ENCODE data around the gene NFU1. TPM values are rescaled to one million over a fixed set of nuclear protein-coding genes. Genes with fewer than 3 reads are reported as not detected.

The NFU1 gene
- total and polyA plus RNA-seq, 9 of the 15 experiments (the other 6 are each of a cell fraction or from before 2014, with no cell fraction given): 33.3 to 61.8 (median 53.7) TPM

- TF ChIP-seq ZBTB9 (CRISPR knock-in tag; IDR thresholded peaks at IDR 0.05): peak; percentile 98
- TF ChIP-seq ZNF717 (CRISPR knock-in tag; IDR thresholded peaks at IDR 0.05): no peak
- TF ChIP-seq HDAC6 (IDR thresholded peaks at IDR 0.05; ENCODE audit: low read depth, low read length): no peak
- 0 out of 2 replicates have a peak, but pooled peaks have one; percentile 52 for TF ChIP-seq LARP7 (IDR thresholded peaks at IDR 0.05)
- TF ChIP-seq MLLT1 (IDR thresholded peaks at IDR 0.05): peak; percentile 71 to 84; a peak in 3 of 4 replicates
- TF ChIP-seq MEIS2 (IDR thresholded peaks at IDR 0.05; ENCODE audit: partially characterized antibody): peak; percentile 90
- 0 out of 2 replicates have a peak, but pooled peaks have one; percentile 36 for TF ChIP-seq ZBTB2 (IDR thresholded peaks at IDR 0.05)
- no peak for TF ChIP-seq DDX20 (tag; IDR thresholded peaks at IDR 0.05; ENCODE audit: low read depth)
- peak; percentile 97 for TF ChIP-seq CXXC5 (CRISPR knock-in tag; IDR thresholded peaks at IDR 0.05)
- peak; percentile 84; the same call in 1 of the 2 replicates for TF ChIP-seq POLR2AphosphoS5 (IDR thresholded peaks at IDR 0.05; ENCODE audit: control insufficient read depth, insufficient read depth, low read depth, low read length)
- TF ChIP-seq ZNF217 (CRISPR knock-in tag; IDR thresholded peaks at IDR 0.05): no peak
- TF ChIP-seq IFI16 (CRISPR knock-in tag; IDR thresholded peaks at IDR 0.05): no peak
- 0 out of 6 replicates have a peak, but pooled peaks of 1 of the 3 experiments have one; percentile 16 for TF ChIP-seq ZBTB11 (CRISPR knock-in tag; IDR thresholded peaks at IDR 0.05)
Measured at GRCh38 chr2:69386789-69387734, 50.2 kb downstream of the NFU1 start, which contains the start of gene GFPT1 (continued).

All from K562 (cell line).